Osteoblast (primary cell): ENCODE measurements around the gene GAS7. TPM values are rescaled to one million over a fixed set of nuclear protein-coding genes. Genes with fewer than 3 reads are reported as not detected.
A peak's percentile ranks its signal among the peaks of the same experiment; 100 is the strongest.

Experiments used
- DNase-seq: peaks from one replicate; pipeline ENCODE4 v3.0.0; 2011; ENCODE audit warnings: low spot score, mixed read lengths; ENCODE audit not compliant: insufficient read length; ENCODE audit errors: missing footprints
- H2AFZ ChIP-seq: 2 replicates; pipeline ENCODE4 v1.6.0; 2011; ENCODE audit warnings: mild to moderate bottlenecking, low read length
- H3K27ac ChIP-seq: 2 replicates; pipeline ENCODE4 v1.5.1; 2011; ENCODE audit warnings: mild to moderate bottlenecking, low read depth, low read length, moderate library complexity
- H3K27me3 ChIP-seq: 2 replicates; pipeline ENCODE4 v1.6.0; 2012; ENCODE audit warnings: mild to moderate bottlenecking, control low read depth, inconsistent platforms, low read length, moderate library complexity; ENCODE audit not compliant: insufficient read depth
- H3K36me3 ChIP-seq: 2 replicates; pipeline ENCODE4 v1.5.1; 2011; ENCODE audit warnings: mild to moderate bottlenecking, low read length, control low read depth, moderate library complexity; ENCODE audit not compliant: insufficient read depth
- H3K4me1 ChIP-seq: 2 replicates; pipeline ENCODE4 v1.5.1; 2011; ENCODE audit warnings: mild to moderate bottlenecking, low read length, control low read depth, moderate library complexity; ENCODE audit not compliant: insufficient read depth
- H3K4me2 ChIP-seq: 2 replicates; pipeline ENCODE4 v1.6.0; 2011; ENCODE audit warnings: mild to moderate bottlenecking, low read length; ENCODE audit not compliant: insufficient read depth
- H3K4me3 ChIP-seq: fragments of 200-600 bp; sonication (generic); 3 replicates; pipeline ENCODE4 v1.5.1; 2012; ENCODE audit warnings: mild to moderate bottlenecking, low read length, inconsistent platforms; ENCODE audit not compliant: insufficient read depth
- H3K79me2 ChIP-seq: 2 replicates; pipeline ENCODE4 v1.6.0; 2012; ENCODE audit warnings: mild to moderate bottlenecking, low read length, control low read depth, inconsistent platforms; ENCODE audit not compliant: insufficient read depth
- H3K9me3 ChIP-seq: 2 replicates; pipeline ENCODE4 v1.5.1; 2011; ENCODE audit warnings: low read depth, low read length, control low read depth
- H4K20me1 ChIP-seq: 2 replicates; pipeline ENCODE4 v1.6.0; 2012; ENCODE audit warnings: mild to moderate bottlenecking, low read length, control low read depth; ENCODE audit not compliant: insufficient read depth
- CTCF ChIP-seq: IDR thresholded peaks from 2 replicates; pipeline ENCODE4 v1.5.1; 2011; ENCODE audit warnings: mild to moderate bottlenecking, low read depth, low read length, moderate library complexity; ENCODE audit errors: extremely low read depth
- total RNA-seq: library from RNA; depleted of rRNA; stranded (reverse); fragments of >200 nt; gene quantifications from 2 replicates; pipeline ENCODE4 v1.2.3, GENCODE V29; 2012

The GAS7 gene
- total RNA-seq, 1 donor: 3.6 TPM

DNA sequence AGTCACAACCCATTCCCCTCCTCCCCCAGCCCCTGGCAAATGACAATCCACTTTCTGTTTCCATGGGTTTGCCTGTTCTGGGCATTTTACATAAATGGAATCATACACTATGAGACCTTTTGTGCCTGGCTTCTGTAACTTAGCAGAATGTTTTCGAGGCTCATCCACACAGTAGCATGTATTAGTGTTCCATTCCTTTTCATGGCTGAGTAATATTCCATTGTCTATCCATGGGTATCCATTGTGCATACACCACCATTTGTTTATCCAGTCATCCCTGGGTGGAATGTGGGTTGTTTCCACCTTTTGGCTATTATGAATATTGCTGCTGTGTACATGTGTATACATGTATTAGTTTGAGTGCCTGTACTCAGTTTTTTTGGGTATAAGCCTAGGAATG, 259.6 kb downstream of the GAS7 start:
- Histone ChIP-seq H3K36me3 (no peaks in the 10 kb centered on the region), H3K4me1 (no peaks in the 10 kb centered on the region)

DNA sequence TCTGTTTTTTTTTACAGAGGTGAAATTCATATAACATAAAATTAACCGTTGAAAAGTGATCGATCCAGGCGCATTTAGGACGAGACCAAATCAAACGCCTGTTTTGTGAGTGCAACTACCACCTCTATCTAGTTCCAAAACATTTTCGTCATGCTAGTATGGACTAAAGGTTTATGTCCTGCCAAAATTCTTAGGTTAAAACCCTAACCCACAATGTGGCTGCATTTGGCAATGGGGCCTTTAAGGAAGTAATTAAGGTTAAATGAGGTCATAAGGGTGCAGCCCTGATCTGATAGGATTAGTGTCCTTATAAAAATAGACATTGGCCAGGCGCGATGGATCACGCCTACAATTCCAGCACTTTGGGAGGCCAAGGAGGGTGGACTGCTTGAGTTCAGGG, 260.5 kb downstream of the GAS7 start:
- H3K4me2 ChIP-seq: no peak overlapping the region
- H3K27me3 ChIP-seq: no peaks in the 10 kb centered on the region
- no peak for TF ChIP-seq CTCF
- no peaks in the 10 kb centered on the region for H3K36me3 ChIP-seq
- H3K4me1 ChIP-seq: no peaks in the 10 kb centered on the region
- peak; percentile 44 for DNase-seq
- no peak overlapping the region for H2AFZ ChIP-seq
- H3K4me3 ChIP-seq: no peak overlapping the region
- no peak overlapping the region for H3K27ac ChIP-seq
- no peaks in the 10 kb centered on the region for H3K9me3 ChIP-seq
- no peaks in the 10 kb centered on the region for H3K79me2 ChIP-seq
- H4K20me1 ChIP-seq: no peaks in the 10 kb centered on the region

More for the DNA sequence above, 259.6 kb downstream of the GAS7 start:
- no peaks in the 10 kb centered on the region for H3K9me3 ChIP-seq
- H3K4me2 ChIP-seq: no peak overlapping the region
- H3K79me2 ChIP-seq: no peaks in the 10 kb centered on the region
- no peak overlapping the region for H3K4me3 ChIP-seq
- no peak overlapping the region for H2AFZ ChIP-seq
- TF ChIP-seq CTCF: no peak
- H3K27ac ChIP-seq: no peak overlapping the region
- H3K27me3 ChIP-seq: no peaks in the 10 kb centered on the region
- no peak for DNase-seq
- H4K20me1 ChIP-seq: no peaks in the 10 kb centered on the region

- Histone ChIP-seq H2AFZ (no peak overlapping the region), H3K4me1 (no peaks in the 10 kb centered on the region), H3K9me3 (no peaks in the 10 kb centered on the region), H3K4me2 (no peak overlapping the region), H3K27me3 (no peaks in the 10 kb centered on the region), H3K27ac (no peak overlapping the region), H3K4me3 (no peak overlapping the region), H4K20me1 (no peaks in the 10 kb centered on the region), H3K36me3 (no peaks in the 10 kb centered on the region), H3K79me2 (no peaks in the 10 kb centered on the region)
- DNase-seq: peak; percentile 62
- no peak for TF ChIP-seq CTCF
Measured at GRCh38 chr17:9937241-9937761, 261.1 kb downstream of the GAS7 start.

DNA sequence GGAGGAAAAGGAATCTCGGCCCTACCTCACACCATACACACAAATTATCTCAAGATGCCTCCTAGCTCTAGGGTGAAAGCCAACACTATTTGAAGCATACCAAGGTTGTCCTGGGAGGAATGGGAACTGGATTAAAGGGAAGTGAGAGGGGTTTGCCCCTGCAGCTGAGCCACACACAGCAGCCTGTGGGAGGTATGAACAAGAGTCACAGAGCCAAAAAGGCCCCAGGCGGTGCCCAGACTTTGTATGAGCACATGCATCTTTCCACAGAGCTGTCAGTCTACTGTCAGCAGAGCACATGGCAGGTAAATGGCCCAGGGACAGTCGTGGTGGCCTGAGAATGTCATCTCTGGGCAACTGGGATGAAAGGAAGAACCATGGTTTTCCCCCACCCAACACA, 262.3 kb downstream of the GAS7 start:
- no peak for TF ChIP-seq CTCF
- no peaks in the 10 kb centered on the region for H4K20me1 ChIP-seq
- no peaks in the 10 kb centered on the region for H3K4me1 ChIP-seq
- no peak overlapping the region for H2AFZ ChIP-seq
- no peak overlapping the region for H3K4me2 ChIP-seq
- no peaks in the 10 kb centered on the region for H3K27me3 ChIP-seq
- H3K27ac ChIP-seq: no peak overlapping the region
- no peaks in the 10 kb centered on the region for H3K36me3 ChIP-seq
- H3K4me3 ChIP-seq: no peak overlapping the region
- H3K9me3 ChIP-seq: no peaks in the 10 kb centered on the region
- H3K79me2 ChIP-seq: no peaks in the 10 kb centered on the region
- DNase-seq: peak; percentile 11
